Measurements from ENCODE around the gene LAS1L. TPM values are rescaled to one million over a fixed set of nuclear protein-coding genes. Genes with fewer than 3 reads are reported as not detected.
"Not testable (repeated sequence)": the region's sequence is repeated elsewhere in the genome, so short reads cannot be mapped to it uniquely, and the experiment has no call there.

Gene LAS1L
- polyA plus RNA-seq, 1 donor from 2014 or later, result 40.0 TPM

DNA sequence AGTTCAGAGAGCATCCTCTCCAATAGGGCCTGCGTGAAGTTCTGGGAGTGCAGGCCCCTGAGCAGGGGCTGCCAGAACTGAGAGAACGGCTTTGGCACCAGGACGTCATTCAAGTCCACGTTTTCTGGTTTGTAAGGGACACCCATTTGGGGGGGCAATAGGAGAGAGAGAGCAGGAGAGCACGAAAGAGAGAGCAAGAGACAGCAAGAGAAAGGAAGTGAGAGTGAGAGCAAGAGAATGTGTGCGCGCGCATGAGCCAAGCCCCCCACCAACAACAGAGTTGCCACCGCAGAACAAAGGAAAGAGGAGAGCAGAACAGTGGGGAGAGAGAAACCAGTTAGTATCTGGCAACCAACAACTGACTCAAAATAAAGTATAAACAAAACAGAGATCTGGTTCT, 10.4 kb downstream of the LAS1L start:
- H4K20me1 ChIP-seq (ENCODE audit: insufficient read depth), result no peaks in the 10 kb centered on the region

DNA sequence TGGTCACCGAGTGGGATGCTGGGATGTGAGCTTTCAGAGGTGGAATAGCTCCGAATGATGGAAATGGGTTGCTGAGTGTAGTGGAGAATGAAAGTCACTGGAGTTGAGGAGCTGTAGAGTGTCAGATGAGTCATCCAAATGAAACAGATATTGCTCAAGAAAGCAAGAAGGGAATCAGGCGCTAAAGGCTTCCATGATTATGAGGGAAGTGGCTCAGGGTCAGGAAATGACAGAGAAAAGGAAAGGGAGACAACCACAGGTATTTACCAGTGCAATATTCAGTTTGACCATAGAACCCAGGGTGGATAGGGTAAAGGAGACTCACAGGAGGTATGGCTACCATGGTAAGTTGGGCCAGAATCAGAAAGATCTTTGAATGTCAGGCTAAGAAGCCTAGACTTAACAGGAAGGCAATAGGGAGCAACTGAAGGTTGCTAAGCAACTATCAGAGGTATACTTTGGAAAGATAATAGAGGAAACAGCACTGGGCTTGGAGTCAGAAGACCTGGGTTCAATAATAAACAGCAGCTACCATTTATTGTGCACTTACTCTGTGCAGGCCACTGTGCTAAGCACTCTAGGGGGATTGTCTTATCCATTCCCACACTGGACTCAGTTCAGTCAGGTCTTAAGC, 11.7 kb downstream of the LAS1L start:
- H3K9me3 ChIP-seq (ENCODE audit: low read length), result no peaks in the 10 kb centered on the region
- no peaks in the 10 kb centered on the region for H3K9me2 ChIP-seq (ENCODE audit: insufficient read depth, low read length)
- no peaks in the 10 kb centered on the region for H3K27me3 ChIP-seq (ENCODE audit: insufficient read depth, low read depth, low read length)
- H3K27ac ChIP-seq (ENCODE audit: low read length), result no peak overlapping the region
- no peak overlapping the region for H3K9ac ChIP-seq (ENCODE audit: low read length)
- no peak overlapping the region for H2AFZ ChIP-seq (ENCODE audit: low read depth, low read length)
- no peaks in the 10 kb centered on the region for H3F3A ChIP-seq (ENCODE audit: insufficient read depth, low read length, poor library complexity, severe bottlenecking)
- no peaks in the 10 kb centered on the region for H3K79me2 ChIP-seq (replicated peaks; ENCODE audit: insufficient read depth, low read length)
- H3K4me2 ChIP-seq (ENCODE audit: low read length), result no peak overlapping the region
- H3K4me3 ChIP-seq (ENCODE audit: low read length), result no peak overlapping the region
- H3K36me3 ChIP-seq (ENCODE audit: insufficient read depth, low read length), result no peaks in the 10 kb centered on the region
- no peaks in the 10 kb centered on the region for H4K20me1 ChIP-seq (ENCODE audit: insufficient read depth)
- TF ChIP-seq SMC3 (conservative IDR thresholded peaks at IDR 0.05; ENCODE audit: poor library complexity) (no peak), EZH2 (IDR thresholded peaks at IDR 0.05; ENCODE audit: borderline replicate concordance, insufficient read depth, low read length, poor library complexity, severe bottlenecking) (no peak), EP300 (conservative IDR thresholded peaks at IDR 0.05; ENCODE audit: poor library complexity, severe bottlenecking) (no peak)

More for the DNA sequence above, 10.4 kb downstream of the LAS1L start:
- no peak overlapping the region for H3K4me3 ChIP-seq (ENCODE audit: low read length)
- TF ChIP-seq RAD21 (conservative IDR thresholded peaks at IDR 0.05), result no peak
- no peak for TF ChIP-seq EZH2 (IDR thresholded peaks at IDR 0.05; ENCODE audit: borderline replicate concordance, insufficient read depth, low read length, poor library complexity, severe bottlenecking)
- no peak for TF ChIP-seq EP300 (conservative IDR thresholded peaks at IDR 0.05; ENCODE audit: poor library complexity, severe bottlenecking)
- TF ChIP-seq POLR2AphosphoS5 (IDR thresholded peaks at IDR 0.05), result no peak
- TF ChIP-seq, protein P1, sequence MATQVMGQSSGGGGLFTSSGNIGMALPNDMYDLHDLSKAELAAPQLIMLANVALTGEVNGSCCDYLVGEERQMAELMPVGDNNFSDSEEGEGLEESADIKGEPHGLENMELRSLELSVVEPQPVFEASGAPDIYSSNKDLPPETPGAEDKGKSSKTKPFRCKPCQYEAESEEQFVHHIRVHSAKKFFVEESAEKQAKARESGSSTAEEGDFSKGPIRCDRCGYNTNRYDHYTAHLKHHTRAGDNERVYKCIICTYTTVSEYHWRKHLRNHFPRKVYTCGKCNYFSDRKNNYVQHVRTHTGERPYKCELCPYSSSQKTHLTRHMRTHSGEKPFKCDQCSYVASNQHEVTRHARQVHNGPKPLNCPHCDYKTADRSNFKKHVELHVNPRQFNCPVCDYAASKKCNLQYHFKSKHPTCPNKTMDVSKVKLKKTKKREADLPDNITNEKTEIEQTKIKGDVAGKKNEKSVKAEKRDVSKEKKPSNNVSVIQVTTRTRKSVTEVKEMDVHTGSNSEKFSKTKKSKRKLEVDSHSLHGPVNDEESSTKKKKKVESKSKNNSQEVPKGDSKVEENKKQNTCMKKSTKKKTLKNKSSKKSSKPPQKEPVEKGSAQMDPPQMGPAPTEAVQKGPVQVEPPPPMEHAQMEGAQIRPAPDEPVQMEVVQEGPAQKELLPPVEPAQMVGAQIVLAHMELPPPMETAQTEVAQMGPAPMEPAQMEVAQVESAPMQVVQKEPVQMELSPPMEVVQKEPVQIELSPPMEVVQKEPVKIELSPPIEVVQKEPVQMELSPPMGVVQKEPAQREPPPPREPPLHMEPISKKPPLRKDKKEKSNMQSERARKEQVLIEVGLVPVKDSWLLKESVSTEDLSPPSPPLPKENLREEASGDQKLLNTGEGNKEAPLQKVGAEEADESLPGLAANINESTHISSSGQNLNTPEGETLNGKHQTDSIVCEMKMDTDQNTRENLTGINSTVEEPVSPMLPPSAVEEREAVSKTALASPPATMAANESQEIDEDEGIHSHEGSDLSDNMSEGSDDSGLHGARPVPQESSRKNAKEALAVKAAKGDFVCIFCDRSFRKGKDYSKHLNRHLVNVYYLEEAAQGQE (IDR thresholded peaks at IDR 0.05; ENCODE audit: borderline replicate concordance), result no peak
- TF ChIP-seq SMC3 (conservative IDR thresholded peaks at IDR 0.05; ENCODE audit: poor library complexity), result no peak
- no peak for TF ChIP-seq TAF1 (IDR thresholded peaks at IDR 0.05; ENCODE audit: low read depth)
- TF ChIP-seq, protein P2, sequence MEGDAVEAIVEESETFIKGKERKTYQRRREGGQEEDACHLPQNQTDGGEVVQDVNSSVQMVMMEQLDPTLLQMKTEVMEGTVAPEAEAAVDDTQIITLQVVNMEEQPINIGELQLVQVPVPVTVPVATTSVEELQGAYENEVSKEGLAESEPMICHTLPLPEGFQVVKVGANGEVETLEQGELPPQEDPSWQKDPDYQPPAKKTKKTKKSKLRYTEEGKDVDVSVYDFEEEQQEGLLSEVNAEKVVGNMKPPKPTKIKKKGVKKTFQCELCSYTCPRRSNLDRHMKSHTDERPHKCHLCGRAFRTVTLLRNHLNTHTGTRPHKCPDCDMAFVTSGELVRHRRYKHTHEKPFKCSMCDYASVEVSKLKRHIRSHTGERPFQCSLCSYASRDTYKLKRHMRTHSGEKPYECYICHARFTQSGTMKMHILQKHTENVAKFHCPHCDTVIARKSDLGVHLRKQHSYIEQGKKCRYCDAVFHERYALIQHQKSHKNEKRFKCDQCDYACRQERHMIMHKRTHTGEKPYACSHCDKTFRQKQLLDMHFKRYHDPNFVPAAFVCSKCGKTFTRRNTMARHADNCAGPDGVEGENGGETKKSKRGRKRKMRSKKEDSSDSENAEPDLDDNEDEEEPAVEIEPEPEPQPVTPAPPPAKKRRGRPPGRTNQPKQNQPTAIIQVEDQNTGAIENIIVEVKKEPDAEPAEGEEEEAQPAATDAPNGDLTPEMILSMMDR (IDR thresholded peaks at IDR 0.05; ENCODE audit: poor library complexity, severe bottlenecking), result no peak
- TF ChIP-seq MXI1 (conservative IDR thresholded peaks at IDR 0.05; ENCODE audit: poor library complexity, severe bottlenecking), result no peak
- H3K27me3 ChIP-seq (ENCODE audit: insufficient read depth, low read depth, low read length), result no peaks in the 10 kb centered on the region
- no peaks in the 10 kb centered on the region for H3F3A ChIP-seq (ENCODE audit: insufficient read depth, low read length, poor library complexity, severe bottlenecking)
- H3K4me2 ChIP-seq (ENCODE audit: low read length), result no peak overlapping the region
- no peaks in the 10 kb centered on the region for H3K36me3 ChIP-seq (ENCODE audit: insufficient read depth, low read length)
- H3K27ac ChIP-seq (ENCODE audit: low read length), result no peak overlapping the region
- no peaks in the 10 kb centered on the region for H3K79me2 ChIP-seq (replicated peaks; ENCODE audit: insufficient read depth, low read length)
- H2AFZ ChIP-seq (ENCODE audit: low read depth, low read length), result no peak overlapping the region
- H3K9ac ChIP-seq (ENCODE audit: low read length), result no peak overlapping the region
- H3K9me2 ChIP-seq (ENCODE audit: insufficient read depth, low read length), result no peaks in the 10 kb centered on the region
- H3K9me3 ChIP-seq (ENCODE audit: low read length), result no peaks in the 10 kb centered on the region

DNA sequence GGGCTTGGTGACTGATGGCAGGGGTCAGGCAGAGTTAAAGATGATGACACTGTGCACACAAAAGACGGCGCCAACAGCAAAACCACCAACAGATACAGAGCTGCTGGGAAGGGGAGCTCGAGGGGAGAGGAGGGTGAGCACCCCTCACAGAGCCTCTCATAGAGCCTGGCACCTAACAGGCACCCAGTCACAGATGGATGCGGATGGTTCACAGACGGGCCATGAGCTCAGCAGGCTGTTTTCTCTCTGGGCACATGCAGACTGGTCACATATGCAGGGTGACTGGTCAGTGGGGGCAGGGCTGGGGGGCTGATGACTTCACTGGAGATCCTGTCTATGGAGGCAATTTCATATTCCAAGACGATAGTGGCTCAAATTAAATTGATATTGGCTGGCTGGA, 15.1 kb downstream of the LAS1L start:
- H2AFZ ChIP-seq (ENCODE audit: low read depth, low read length); H3K9me2 ChIP-seq (ENCODE audit: insufficient read depth, low read length); H3K4me2 ChIP-seq (ENCODE audit: low read length); H3K36me3 ChIP-seq (ENCODE audit: insufficient read depth, low read length); H3F3A ChIP-seq (ENCODE audit: insufficient read depth, low read length, poor library complexity, severe bottlenecking); H3K27me3 ChIP-seq (ENCODE audit: insufficient read depth, low read depth, low read length); H3K9me3 ChIP-seq (ENCODE audit: low read length); H3K79me2 ChIP-seq (replicated peaks; ENCODE audit: insufficient read depth, low read length); H3K9ac ChIP-seq (ENCODE audit: low read length); H4K20me1 ChIP-seq (ENCODE audit: insufficient read depth); H3K27ac ChIP-seq (ENCODE audit: low read length); H3K4me3 ChIP-seq (ENCODE audit: low read length): not testable (repeated sequence)

DNA sequence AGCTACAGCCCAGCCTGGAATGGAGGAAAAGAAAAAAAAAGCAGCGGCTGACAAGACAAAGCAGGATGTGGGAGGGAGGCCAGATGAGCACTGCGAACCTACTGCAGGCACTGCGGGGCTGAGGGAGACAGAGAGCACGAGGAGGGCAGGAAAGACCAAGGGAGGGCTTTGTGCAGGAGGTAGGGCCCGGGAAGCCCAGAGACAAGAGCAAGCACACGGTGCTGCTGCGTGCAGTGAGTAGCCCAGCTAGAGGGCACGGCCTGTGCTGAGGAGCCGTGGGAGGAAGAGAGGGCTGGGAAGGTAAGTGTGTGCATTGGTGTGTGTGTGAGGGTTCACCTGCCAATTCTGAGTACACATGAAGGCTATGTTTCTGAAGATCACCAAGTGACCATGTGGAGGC, 15.6 kb downstream of the LAS1L start:
- H3K4me2 ChIP-seq (ENCODE audit: low read length); H4K20me1 ChIP-seq (ENCODE audit: insufficient read depth); H3K79me2 ChIP-seq (replicated peaks; ENCODE audit: insufficient read depth, low read length); H3F3A ChIP-seq (ENCODE audit: insufficient read depth, low read length, poor library complexity, severe bottlenecking); H3K9me2 ChIP-seq (ENCODE audit: insufficient read depth, low read length); H3K4me3 ChIP-seq (ENCODE audit: low read length); H3K9me3 ChIP-seq (ENCODE audit: low read length); H3K9ac ChIP-seq (ENCODE audit: low read length); H3K36me3 ChIP-seq (ENCODE audit: insufficient read depth, low read length); H3K27me3 ChIP-seq (ENCODE audit: insufficient read depth, low read depth, low read length); H3K27ac ChIP-seq (ENCODE audit: low read length); H2AFZ ChIP-seq (ENCODE audit: low read depth, low read length): not testable (repeated sequence)

Data from neural cell (in vitro differentiated cells).